ENCODE data around the gene DPP10. TPM values are rescaled to one million over a fixed set of nuclear protein-coding genes. Genes with fewer than 3 reads are reported as not detected.

Gene DPP10
- total RNA-seq, 3 donors from 2014 or later (not counting 1 experiment from before 2014, with no cell fraction given): not detected

- Histone ChIP-seq H3K36me3 (ENCODE audit: control insufficient read depth, insufficient read depth, low read length) (no peaks in the 10 kb centered on the region), H3K27me3 (ENCODE audit: control insufficient read depth, insufficient read depth, low read length) (no peaks in the 10 kb centered on the region), H3K27ac (ENCODE audit: low read length) (no peak overlapping the region), H3K9me3 (ENCODE audit: control insufficient read depth, insufficient read depth, low read length) (peaks cover 3% of the 10 kb centered on the region), H3K4me1 (ENCODE audit: control insufficient read depth, insufficient read depth, low read length) (no peaks in the 10 kb centered on the region), H3K4me3 (ENCODE audit: low read length) (no peak overlapping the region)
- intact Hi-C loops (cut with micrococcal nuclease): no loop called here
- DNase-seq: no peak
- H3K27ac Mint-ChIP-seq: no peak overlapping the region
- no peaks in the 10 kb centered on the region for H3K4me1 Mint-ChIP-seq
- H3K9me3 Mint-ChIP-seq: peaks cover 4 to 5% of the 10 kb centered on the region in 2 donors
- H3K36me3 Mint-ChIP-seq: no peaks in the 10 kb centered on the region
- no peaks in the 10 kb centered on the region for H3K27me3 Mint-ChIP-seq (ENCODE audit: low read depth in 2 of 2)
- no peak for ATAC-seq
- WGBS (ENCODE audit: insufficient coverage): 93% methylated on average over 3 of the region's 3 CpGs
- TF ChIP-seq, protein P1, sequence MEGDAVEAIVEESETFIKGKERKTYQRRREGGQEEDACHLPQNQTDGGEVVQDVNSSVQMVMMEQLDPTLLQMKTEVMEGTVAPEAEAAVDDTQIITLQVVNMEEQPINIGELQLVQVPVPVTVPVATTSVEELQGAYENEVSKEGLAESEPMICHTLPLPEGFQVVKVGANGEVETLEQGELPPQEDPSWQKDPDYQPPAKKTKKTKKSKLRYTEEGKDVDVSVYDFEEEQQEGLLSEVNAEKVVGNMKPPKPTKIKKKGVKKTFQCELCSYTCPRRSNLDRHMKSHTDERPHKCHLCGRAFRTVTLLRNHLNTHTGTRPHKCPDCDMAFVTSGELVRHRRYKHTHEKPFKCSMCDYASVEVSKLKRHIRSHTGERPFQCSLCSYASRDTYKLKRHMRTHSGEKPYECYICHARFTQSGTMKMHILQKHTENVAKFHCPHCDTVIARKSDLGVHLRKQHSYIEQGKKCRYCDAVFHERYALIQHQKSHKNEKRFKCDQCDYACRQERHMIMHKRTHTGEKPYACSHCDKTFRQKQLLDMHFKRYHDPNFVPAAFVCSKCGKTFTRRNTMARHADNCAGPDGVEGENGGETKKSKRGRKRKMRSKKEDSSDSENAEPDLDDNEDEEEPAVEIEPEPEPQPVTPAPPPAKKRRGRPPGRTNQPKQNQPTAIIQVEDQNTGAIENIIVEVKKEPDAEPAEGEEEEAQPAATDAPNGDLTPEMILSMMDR (IDR thresholded peaks at IDR 0.05): no peak
- no peak overlapping the region for H3K4me3 Mint-ChIP-seq
Measured at GRCh38 chr2:114426756-114427155, 15.7 kb upstream of the DPP10 start.

DNA sequence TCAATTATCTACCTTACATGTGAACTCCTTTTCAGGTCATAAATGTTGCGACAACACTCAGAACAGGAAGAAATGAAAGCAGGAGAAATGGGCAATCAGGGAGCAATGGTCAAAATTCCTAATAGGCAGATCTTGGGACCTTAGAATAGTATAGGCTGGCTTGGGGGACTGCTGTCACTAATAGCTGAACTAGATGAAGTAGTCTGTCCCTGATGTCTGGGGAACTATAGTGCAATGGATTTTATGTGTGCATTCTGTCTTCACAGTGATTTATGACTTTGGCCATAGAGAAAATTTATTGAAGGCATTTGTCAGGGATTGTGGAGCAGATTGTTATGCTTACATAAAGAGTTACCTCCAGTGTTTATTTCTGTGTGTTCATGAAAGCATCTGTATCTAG lies 6.1 kb upstream of the DPP10 start:
- intact Hi-C loops (cut with micrococcal nuclease): no loop called here
- Histone ChIP-seq H3K27ac (ENCODE audit: low read length) (no peak overlapping the region), H3K9me3 (ENCODE audit: control insufficient read depth, insufficient read depth, low read length) (no peaks in the 10 kb centered on the region), H3K27me3 (ENCODE audit: control insufficient read depth, insufficient read depth, low read length) (no peaks in the 10 kb centered on the region), H3K4me3 (ENCODE audit: low read length) (no peak overlapping the region), H3K36me3 (ENCODE audit: control insufficient read depth, insufficient read depth, low read length) (no peaks in the 10 kb centered on the region), H3K4me1 (ENCODE audit: control insufficient read depth, insufficient read depth, low read length) (no peaks in the 10 kb centered on the region)
- Mint-ChIP-seq H3K4me3 (no peak overlapping the region), H3K27ac (no peak overlapping the region), H3K9me3 (peaks cover 0 to 13% of the 10 kb centered on the region in 2 donors), H3K36me3 (no peaks in the 10 kb centered on the region), H3K27me3 (ENCODE audit: low read depth in 2 of 2) (no peaks in the 10 kb centered on the region), H3K4me1 (no peaks in the 10 kb centered on the region)
- no peak for DNase-seq
- no peak for ATAC-seq
- WGBS (ENCODE audit: insufficient coverage): 76% methylated on average over 1 of the region's 1 CpG
- TF ChIP-seq, protein P1 (IDR thresholded peaks at IDR 0.05): no peak

GRCh38 chr2:114446571-114446970 lies 4.1 kb downstream of the DPP10 start:
- no peaks in the 10 kb centered on the region for H3K36me3 Mint-ChIP-seq
- H3K27ac Mint-ChIP-seq: no peak overlapping the region
- H3K9me3 Mint-ChIP-seq: peaks cover 2% of the 10 kb centered on the region in 2 donors
- Histone ChIP-seq H3K27ac (ENCODE audit: low read length) (no peak overlapping the region), H3K36me3 (ENCODE audit: control insufficient read depth, insufficient read depth, low read length) (no peaks in the 10 kb centered on the region), H3K9me3 (ENCODE audit: control insufficient read depth, insufficient read depth, low read length) (no peaks in the 10 kb centered on the region), H3K4me3 (ENCODE audit: low read length) (no peak overlapping the region), H3K27me3 (ENCODE audit: control insufficient read depth, insufficient read depth, low read length) (no peaks in the 10 kb centered on the region), H3K4me1 (ENCODE audit: control insufficient read depth, insufficient read depth, low read length) (no peaks in the 10 kb centered on the region)
- TF ChIP-seq, protein P1 (IDR thresholded peaks at IDR 0.05): no peak
- 82% methylated on average over 2 of the region's 4 CpGs for WGBS (ENCODE audit: insufficient coverage)
- H3K4me3 Mint-ChIP-seq: no peak overlapping the region
- H3K4me1 Mint-ChIP-seq: no peaks in the 10 kb centered on the region
- intact Hi-C loops (cut with micrococcal nuclease): no loop called here
- ATAC-seq (no peak), DNase-seq (no peak)
- no peaks in the 10 kb centered on the region for H3K27me3 Mint-ChIP-seq (ENCODE audit: low read depth in 2 of 2)

DNA sequence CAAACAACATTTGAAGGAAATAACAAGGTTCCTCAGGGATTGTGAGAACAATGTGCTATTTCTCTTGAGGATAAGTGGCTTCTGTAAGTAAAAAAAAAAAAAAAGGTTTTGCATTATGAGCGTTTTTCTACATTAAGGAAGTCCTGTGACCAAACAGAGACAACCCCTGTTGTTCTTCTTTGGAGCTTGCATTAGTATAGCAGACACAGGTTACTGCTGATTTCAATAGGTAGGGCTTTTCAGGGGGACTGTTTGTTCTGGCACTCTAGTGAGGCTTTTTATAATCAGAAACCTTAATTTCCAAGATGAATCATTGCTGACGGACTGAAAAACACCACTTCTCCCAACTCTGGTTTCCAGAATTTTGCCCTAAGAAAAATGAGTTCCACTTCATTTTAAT lies 8.2 kb downstream of the DPP10 start:
- Histone ChIP-seq H3K36me3 (ENCODE audit: control insufficient read depth, insufficient read depth, low read length) (no peaks in the 10 kb centered on the region), H3K4me3 (ENCODE audit: low read length) (no peak overlapping the region), H3K27ac (ENCODE audit: low read length) (no peak overlapping the region), H3K27me3 (ENCODE audit: control insufficient read depth, insufficient read depth, low read length) (no peaks in the 10 kb centered on the region), H3K4me1 (ENCODE audit: control insufficient read depth, insufficient read depth, low read length) (no peaks in the 10 kb centered on the region), H3K9me3 (ENCODE audit: control insufficient read depth, insufficient read depth, low read length) (no peaks in the 10 kb centered on the region)
- WGBS (ENCODE audit: insufficient coverage): 0% methylated on average over 1 of the region's 2 CpGs
- Mint-ChIP-seq H3K4me1 (no peaks in the 10 kb centered on the region), H3K9me3 (peaks cover 4% of the 10 kb centered on the region in 2 donors), H3K27ac (no peak overlapping the region), H3K27me3 (ENCODE audit: low read depth in 2 of 2) (no peaks in the 10 kb centered on the region), H3K36me3 (no peaks in the 10 kb centered on the region), H3K4me3 (no peak overlapping the region)
- no peak for DNase-seq
- ATAC-seq: no peak
- TF ChIP-seq, protein P1 (IDR thresholded peaks at IDR 0.05): no peak
- intact Hi-C loops (cut with micrococcal nuclease): no loop called here
